Endothelial cell of coronary artery (primary cell): ENCODE data around the gene PATZ1. TPM values are rescaled to one million over a fixed set of nuclear protein-coding genes. Genes with fewer than 3 reads are reported as not detected.

ENCODE experiments used
- total RNA-seq: library from RNA; depleted of rRNA; stranded (reverse); fragments of >200 nt; gene quantifications from 2 replicates; pipeline ENCODE4 v1.2.3, GENCODE V29; 2014

PATZ1 gene, protein sequence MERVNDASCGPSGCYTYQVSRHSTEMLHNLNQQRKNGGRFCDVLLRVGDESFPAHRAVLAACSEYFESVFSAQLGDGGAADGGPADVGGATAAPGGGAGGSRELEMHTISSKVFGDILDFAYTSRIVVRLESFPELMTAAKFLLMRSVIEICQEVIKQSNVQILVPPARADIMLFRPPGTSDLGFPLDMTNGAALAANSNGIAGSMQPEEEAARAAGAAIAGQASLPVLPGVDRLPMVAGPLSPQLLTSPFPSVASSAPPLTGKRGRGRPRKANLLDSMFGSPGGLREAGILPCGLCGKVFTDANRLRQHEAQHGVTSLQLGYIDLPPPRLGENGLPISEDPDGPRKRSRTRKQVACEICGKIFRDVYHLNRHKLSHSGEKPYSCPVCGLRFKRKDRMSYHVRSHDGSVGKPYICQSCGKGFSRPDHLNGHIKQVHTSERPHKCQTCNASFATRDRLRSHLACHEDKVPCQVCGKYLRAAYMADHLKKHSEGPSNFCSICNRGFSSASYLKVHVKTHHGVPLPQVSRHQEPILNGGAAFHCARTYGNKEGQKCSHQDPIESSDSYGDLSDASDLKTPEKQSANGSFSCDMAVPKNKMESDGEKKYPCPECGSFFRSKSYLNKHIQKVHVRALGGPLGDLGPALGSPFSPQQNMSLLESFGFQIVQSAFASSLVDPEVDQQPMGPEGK
- 15.0 and 17.7 TPM in 2 replicates for total RNA-seq

DNA sequence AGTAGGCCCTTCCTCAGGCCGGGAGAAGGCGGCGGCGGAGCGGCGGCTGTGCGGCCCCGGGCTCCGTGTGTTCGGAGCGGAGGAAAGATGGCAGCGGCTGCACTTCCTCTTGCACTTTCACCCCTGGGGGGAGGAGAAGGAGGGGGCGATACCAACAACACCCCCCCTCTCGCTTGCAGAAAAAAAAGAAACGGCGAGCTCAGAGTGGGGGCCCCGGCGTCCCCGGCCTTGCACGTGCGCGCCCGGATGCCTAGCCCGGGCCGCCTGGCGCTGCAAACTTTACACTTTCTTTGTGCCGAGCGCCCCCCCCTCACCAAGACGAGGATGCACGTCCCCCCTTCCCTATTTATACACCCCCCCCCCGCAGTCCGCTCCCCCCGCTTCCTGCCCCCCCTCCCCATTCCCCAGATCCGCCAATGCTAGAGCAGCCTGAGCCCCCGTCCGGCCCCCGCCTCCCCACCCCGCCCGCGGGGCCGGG, at the start of gene PATZ1:
PATZ1 (minus strand) TSS at position 92 of the 478 bp plus-strand sequence. CDS start 744 bp downstream, outside the sequence.

DNA sequence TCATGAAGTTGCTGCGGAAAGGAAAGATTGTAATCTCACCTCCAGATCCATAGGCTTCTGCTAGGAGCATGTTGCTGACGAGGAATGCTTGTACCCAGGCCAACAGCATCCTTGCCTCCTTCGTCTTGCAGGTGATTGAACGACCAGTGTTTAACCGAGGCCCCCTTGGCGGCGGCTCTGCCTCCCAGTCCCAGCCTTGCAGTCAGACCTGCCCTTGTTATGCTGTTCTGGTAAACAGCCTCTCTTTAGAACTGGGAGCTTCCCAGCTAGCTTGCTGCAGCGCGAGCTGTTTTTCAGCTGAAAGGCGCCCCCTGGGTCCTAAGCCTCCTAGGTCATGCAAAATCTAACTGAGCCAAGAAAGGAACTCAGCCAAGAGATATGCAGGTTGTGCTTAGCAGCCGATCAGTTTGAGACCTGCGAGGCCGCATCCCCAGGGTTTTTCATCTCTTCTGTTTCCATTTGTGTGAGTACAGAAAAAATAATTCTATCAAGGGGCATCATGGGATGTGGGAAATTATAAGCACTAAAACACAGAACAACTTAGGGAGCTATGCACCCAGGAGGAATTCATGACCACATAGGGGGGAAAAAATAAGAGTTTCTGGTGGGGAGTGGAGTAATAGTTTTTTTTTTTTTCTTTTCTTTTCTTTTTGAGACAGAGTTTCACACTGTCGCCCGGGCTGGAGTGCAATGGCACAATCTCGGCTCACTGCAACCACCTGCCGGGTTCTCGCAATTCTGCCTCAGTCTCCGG, 53.7 kb downstream of the PATZ1 start, which contains the start of gene PIK3IP1:
PIK3IP1 (minus strand) TSS at position 253 of the 754 bp plus-strand sequence; CDS start at position 109, 144 bp downstream.

Other genes with a start within 250 kb of the PATZ1 start
- gene SELENOM, start 238.8 kb downstream of the PATZ1 start, total RNA-seq = 38.3 and 46.0 TPM in 2 replicates
- gene INPP5J, start 223.4 kb downstream of the PATZ1 start, total RNA-seq = 0.27 and 0.47 TPM in 2 replicates
- not detected in 2 replicates for gene PLA2G3, start 205.8 kb downstream of the PATZ1 start, total RNA-seq
- 17.8 and 19.6 TPM in 2 replicates for gene RNF185, start 186.2 kb downstream of the PATZ1 start, total RNA-seq
- 62.1 and 91.3 TPM in 2 replicates for gene LIMK2, start 134.0 kb downstream of the PATZ1 start, total RNA-seq
- 13.5 and 18.0 TPM in 2 replicates for gene PIK3IP1, start 53.9 kb downstream of the PATZ1 start, total RNA-seq
- gene DRG1, start 53.3 kb upstream of the PATZ1 start, total RNA-seq = 81.1 and 94.6 TPM in 2 replicates
- 9.6 and 11.8 TPM in 2 replicates for gene EIF4ENIF1, start 143.5 kb upstream of the PATZ1 start, total RNA-seq
- gene SFI1, start 150.2 kb upstream of the PATZ1 start, total RNA-seq = 14.1 and 20.7 TPM in 2 replicates